HepG2 (cell line): ENCODE measurements around the gene PID1. TPM values are rescaled to one million over a fixed set of nuclear protein-coding genes. Genes with fewer than 3 reads are reported as not detected.

Experiments
- ATAC-seq: fragments of 200-7000 bp; cut with Tn5 transposase; 3 replicates; pipeline ENCODE4 v1.9.1; 2020; ENCODE audit warnings: mild to moderate bottlenecking, moderate library complexity
- BruUV-seq: library from RNA; stranded (reverse); fragments of 400-500 nt; replicated peaks from 2 replicates; lab custom pipeline; 2021; lab: Mats Ljungman, UMichigan
- CTCF ChIA-PET: fragments of 300-600 bp; formaldehyde crosslinking; extraction: SDS; loops from one replicate; lab custom pipeline; 2021; ENCODE audit warnings: low total read pairs, inconsistent platforms, low intra/inter-chr PET ratio; lab: Yijun Ruan, JAX
- POLR2A ChIA-PET: fragments of 350-600 bp; sonication (Branson Sonifier 250); formaldehyde crosslinking; loops from one replicate; lab custom pipeline; 2020; ENCODE audit warnings: antibody characterized with exemption, inconsistent platforms; lab: Yijun Ruan, JAX
- DNase-seq: peaks from one replicate; pipeline ENCODE4 v3.0.0-alpha.2; 2015; ENCODE audit warnings: low spot score
- FAIRE-seq: peaks from 3 replicates; lab custom pipeline; 2011; peaks lifted over from hg19 to GRCh38; lab: Jason Lieb, UNC
- H2AFZ ChIP-seq: one replicate; pipeline ENCODE4 v1.6.1; 2011; ENCODE audit warnings: low read length, inconsistent platforms
- H3K27ac ChIP-seq: fragments of 300-600 bp; 3 replicates; pipeline ENCODE4 v1.8.0; 2011; ENCODE audit warnings: mixed run types, mild to moderate bottlenecking, mixed read lengths, low read length, inconsistent platforms; ENCODE audit not compliant: insufficient read depth; ENCODE audit errors: extremely low read length
- H3K27me3 ChIP-seq, 2 experiments: fragments of 200-600 bp in 1 of 2; 2 replicates in 1 of 2; 3 replicates in 1 of 2; pipeline versions ENCODE4 v1.6.0 to v1.8.0; 2011; ENCODE audit warnings: low read length in 2 of 2, mild to moderate bottlenecking in 2 of 2, moderate library complexity in 2 of 2, inconsistent platforms in 1 of 2; ENCODE audit not compliant: insufficient read depth in 2 of 2, control insufficient read depth in 1 of 2
- H3K36me3 ChIP-seq, 2 experiments: fragments of 200-600 bp in 1 of 2; replicated peaks in 1 of 2; 2 replicates in 1 of 2; 3 replicates in 1 of 2; pipeline versions ENCODE4 v1.5.1 to v1.8.0; 2011; ENCODE audit warnings: low read length in 2 of 2, inconsistent platforms in 1 of 2; ENCODE audit not compliant: insufficient read depth in 2 of 2, control insufficient read depth in 1 of 2
- H3K4me1 ChIP-seq: 2 replicates; pipeline ENCODE4 v1.5.1; 2012; ENCODE audit warnings: low read length, inconsistent platforms; ENCODE audit not compliant: insufficient read depth
- H3K4me2 ChIP-seq: 2 replicates; pipeline ENCODE4 v1.6.0; 2011; ENCODE audit warnings: low read depth, low read length, inconsistent platforms
- H3K4me3 ChIP-seq, 3 experiments: fragments of 200-600 bp in 1 of 3; sonication (generic), shearing (Covaris generic) in 1 of 3; replicated peaks in 1 of 3; 2 replicates each; pipeline ENCODE4 v1.5.1; 2011 to 2016; ENCODE audit warnings: low read length in 3 of 3, inconsistent platforms in 2 of 3, low read depth in 2 of 3, mild to moderate bottlenecking in 2 of 3, control low read depth in 1 of 3, mixed read lengths in 1 of 3; ENCODE audit not compliant: insufficient read depth in 1 of 3
- H3K79me2 ChIP-seq: one replicate; pipeline ENCODE4 v1.6.1; 2011; ENCODE audit warnings: low read length, inconsistent platforms; ENCODE audit not compliant: insufficient read depth
- H3K9ac ChIP-seq: 2 replicates; pipeline ENCODE4 v1.6.0; 2011; ENCODE audit warnings: mild to moderate bottlenecking, low read depth, low read length, inconsistent platforms; ENCODE audit not compliant: insufficient read depth
- H3K9me3 ChIP-seq: 2 replicates; pipeline ENCODE4 v1.5.1; 2012; ENCODE audit warnings: mild to moderate bottlenecking, low read length
- H4K20me1 ChIP-seq: 2 replicates; pipeline ENCODE4 v1.6.0; 2011; ENCODE audit warnings: inconsistent platforms, mild to moderate bottlenecking, low read length, moderate library complexity; ENCODE audit not compliant: insufficient read depth
- ARID5B ChIP-seq: IDR thresholded peaks from 2 replicates; pipeline ENCODE4 v1.4.0; 2020; ENCODE audit warnings: mild to moderate bottlenecking, missing genetic modification reagents
- SMYD3 ChIP-seq: sonication (generic); formaldehyde crosslinking; IDR thresholded peaks from 2 replicates; pipeline ENCODE4 v1.8.1; 2023; ENCODE audit warnings: mild to moderate bottlenecking, missing genetic modification reagents
- ZFP36L1 ChIP-seq: sonication (generic); formaldehyde crosslinking; IDR thresholded peaks from 2 replicates; pipeline ENCODE4 v1.8.0; 2022; ENCODE audit warnings: mild to moderate bottlenecking, missing genetic modification reagents, moderate library complexity
- ZHX1 ChIP-seq: sonication (generic); formaldehyde crosslinking; IDR thresholded peaks from 2 replicates; pipeline ENCODE4 v1.8.1; 2022; ENCODE audit warnings: low read depth, mild to moderate bottlenecking, missing genetic modification reagents
- ZNF296 ChIP-seq: sonication (generic); formaldehyde crosslinking; conservative IDR thresholded peaks from 2 replicates; pipeline ENCODE4 v1.5.0; 2020; ENCODE audit warnings: mild to moderate bottlenecking, missing genetic modification reagents
- ZNF512 ChIP-seq: sonication (generic); formaldehyde crosslinking; IDR thresholded peaks from 2 replicates; pipeline ENCODE4 v1.4.0; 2020; ENCODE audit warnings: mild to moderate bottlenecking, missing genetic modification reagents
- WGBS: methylation state at CpG from one replicate; pipeline ENCODE4 v1.1.6; 2017; ENCODE audit warnings: low lambda C conversion rate; 5-methylcytosine and 5-hydroxymethylcytosine counted together
- in situ Hi-C: cut with HindIII; loops from 2 replicates; pipeline ENCODE4 v1.10.0; 2017; ENCODE audit warnings: low pct_unique_long_range_greater_than_20kb; ENCODE audit not compliant: extremely low pct_ligation_motif_present
- intact Hi-C: fragments of 100-400 bp; cut with micrococcal nuclease; formaldehyde crosslinking; loops from one replicate; pipeline ENCODE4 v1.10.0; 2022; ENCODE audit not compliant: unreplicated experiment
- polyA plus RNA-seq, 8 experiments: library from polyadenylated mRNA; depleted of rRNA in 3 of 8; stranded (reverse) in 7 of 8; unstranded in 1 of 8; fragments of >200 nt; fragmentation: Illumina TruSeq in 4 of 8; extraction: Trizol in 4 of 8; gene quantifications; 2 replicates each; pipeline versions ENCODE4 v1.2.1 to v1.2.3, GENCODE V29; 2011 to 2016; ENCODE audit warnings: low read depth in 4 of 8, missing spikeins in 1 of 8, mixed read lengths in 1 of 8; ENCODE audit not compliant: insufficient read depth in 1 of 8
- total RNA-seq, 5 experiments: library from RNA; depleted of rRNA; stranded (reverse); fragments of >200 nt; fragmentation: Illumina TruSeq; extraction: Trizol; gene quantifications; 2 replicates each; pipeline ENCODE4 v1.2.3, GENCODE V29; 2016; ENCODE audit warnings: low read depth in 1 of 5

PID1 gene
- total and polyA plus RNA-seq, 2 of the 13 experiments (the other 11 are each of a cell fraction or from before 2014, with no cell fraction given), result 0.15 to 0.18 TPM

- BruUV-seq, result no TSS peak
- Histone ChIP-seq H3K9me3 (peaks cover 45% of the 10 kb centered on the region), H3K4me1 (no peaks in the 10 kb centered on the region), H3K4me2 (no peak overlapping the region), H3K27ac (no peak overlapping the region), H2AFZ (no peak overlapping the region), H4K20me1 (no peaks in the 10 kb centered on the region), H3K36me3 (no peaks in the 10 kb centered on the region), H3K4me3 (no peak overlapping the region), H3K27me3 (no peaks in the 10 kb centered on the region), H3K79me2 (no peaks in the 10 kb centered on the region), H3K9ac (no peak overlapping the region)
- ChIA-PET POLR2A (no interaction called here), CTCF (no interaction called here)
- 3% methylated on average over 6 of the region's 6 CpGs for WGBS
- FAIRE-seq, result no peak
- TF ChIP-seq ZNF512 (CRISPR knock-in tag) (no peak), ZHX1 (no peak), ZNF296 (no peak), ZFP36L1 (CRISPR knock-in tag) (no peak), SMYD3 (CRISPR knock-in tag) (no peak), ARID5B (CRISPR knock-in tag) (no peak)
- in situ Hi-C loops (no loop called here), intact Hi-C loops (no loop called here)
- no peak for DNase-seq
- ATAC-seq, result no peak
These were observed 26.2 kb upstream of the PID1 start for GRCh38 chr2:229297247-229297646.
